ENCODE results near the gene CASKIN1. TPM values are rescaled to one million over a fixed set of nuclear protein-coding genes. Genes with fewer than 3 reads are reported as not detected.
A peak's percentile ranks its signal among the peaks of the same experiment; 100 is the strongest.

Gene CASKIN1
- total RNA-seq, 1 donor from 2014 or later: under 0.01 TPM

DNA sequence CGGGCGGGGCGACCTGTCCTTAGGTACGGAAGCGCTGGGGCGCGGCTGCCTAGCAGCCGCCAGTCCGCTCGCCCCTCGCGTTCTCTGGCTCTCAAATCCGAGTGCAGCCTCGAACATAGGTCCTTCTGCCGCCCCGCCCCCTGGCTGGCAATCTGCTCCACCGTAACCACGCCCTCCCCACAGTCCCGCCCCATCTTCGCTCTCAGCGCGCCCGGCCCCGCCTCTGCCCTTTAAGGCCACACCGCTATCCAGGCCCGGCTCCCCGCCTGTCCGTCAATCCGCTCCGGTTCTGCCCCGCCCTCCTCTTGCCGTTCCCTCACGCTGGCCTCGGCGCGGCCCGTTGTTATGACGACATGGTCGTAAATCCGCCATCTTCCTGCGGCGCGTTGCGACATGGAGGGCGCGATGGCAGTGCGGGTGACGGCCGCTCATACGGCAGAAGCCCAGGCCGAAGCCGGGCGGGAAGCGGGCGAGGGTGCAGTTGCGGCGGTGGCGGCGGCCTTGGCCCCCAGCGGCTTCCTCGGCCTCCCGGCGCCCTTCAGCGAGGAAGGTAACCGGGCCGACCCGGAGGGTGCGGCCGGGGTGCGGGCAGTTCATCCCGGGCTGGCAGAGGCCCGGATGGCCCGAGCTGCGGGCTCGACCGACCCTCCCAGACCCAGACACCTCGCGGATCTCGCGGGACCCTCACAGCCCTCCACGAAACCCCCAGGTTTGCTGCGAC, 27.0 kb upstream of the CASKIN1 start, which contains the start of gene E4F1:
E4F1 (plus strand) TSS at position 371 of the 721 bp plus-strand sequence; CDS start at position 394, 23 bp downstream.
- FAIRE-seq (no peak), DNase-seq (ENCODE audit: low read depth) (peak; percentile 96)
- H3K36me3 ChIP-seq (ENCODE audit: control insufficient read depth, insufficient read depth, low read length): peaks cover 4% of the 10 kb centered on the region
- TF ChIP-seq, protein P1, sequence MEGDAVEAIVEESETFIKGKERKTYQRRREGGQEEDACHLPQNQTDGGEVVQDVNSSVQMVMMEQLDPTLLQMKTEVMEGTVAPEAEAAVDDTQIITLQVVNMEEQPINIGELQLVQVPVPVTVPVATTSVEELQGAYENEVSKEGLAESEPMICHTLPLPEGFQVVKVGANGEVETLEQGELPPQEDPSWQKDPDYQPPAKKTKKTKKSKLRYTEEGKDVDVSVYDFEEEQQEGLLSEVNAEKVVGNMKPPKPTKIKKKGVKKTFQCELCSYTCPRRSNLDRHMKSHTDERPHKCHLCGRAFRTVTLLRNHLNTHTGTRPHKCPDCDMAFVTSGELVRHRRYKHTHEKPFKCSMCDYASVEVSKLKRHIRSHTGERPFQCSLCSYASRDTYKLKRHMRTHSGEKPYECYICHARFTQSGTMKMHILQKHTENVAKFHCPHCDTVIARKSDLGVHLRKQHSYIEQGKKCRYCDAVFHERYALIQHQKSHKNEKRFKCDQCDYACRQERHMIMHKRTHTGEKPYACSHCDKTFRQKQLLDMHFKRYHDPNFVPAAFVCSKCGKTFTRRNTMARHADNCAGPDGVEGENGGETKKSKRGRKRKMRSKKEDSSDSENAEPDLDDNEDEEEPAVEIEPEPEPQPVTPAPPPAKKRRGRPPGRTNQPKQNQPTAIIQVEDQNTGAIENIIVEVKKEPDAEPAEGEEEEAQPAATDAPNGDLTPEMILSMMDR (IDR thresholded peaks at IDR 0.05; ENCODE audit: insufficient read depth, low read length, severe bottlenecking): no peak
- peak within 1 kb of the TSS; percentile 95 for H3K4me3 ChIP-seq (ENCODE audit: low read depth, low read length)
- no peaks in the 10 kb centered on the region for H3K27me3 ChIP-seq (ENCODE audit: control insufficient read depth, insufficient read depth, low read length)

DNA sequence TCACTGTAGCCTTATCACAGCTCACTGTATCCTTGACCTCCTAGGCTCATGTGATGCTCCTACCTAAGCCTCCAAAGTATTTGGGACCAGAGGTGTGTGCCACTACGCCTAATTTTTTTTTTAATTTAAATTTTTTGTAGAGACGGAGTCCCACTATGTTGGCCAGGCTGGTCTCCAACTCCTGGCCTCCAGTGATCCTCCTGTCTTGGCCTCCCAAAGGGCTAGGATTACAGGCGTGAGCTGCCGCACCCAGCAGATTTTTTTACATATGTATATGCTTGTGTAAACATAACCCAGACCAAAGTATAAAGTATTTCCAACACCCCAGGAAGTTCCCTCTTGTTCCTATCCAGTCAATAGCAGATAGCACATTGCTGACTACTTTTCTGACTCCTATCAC, 19.9 kb upstream of the CASKIN1 start:
- H3K4me3 ChIP-seq (ENCODE audit: low read depth, low read length): no peak overlapping the region
- no peak for DNase-seq (ENCODE audit: low read depth)
- no peak for FAIRE-seq
- no peaks in the 10 kb centered on the region for H3K27me3 ChIP-seq (ENCODE audit: control insufficient read depth, insufficient read depth, low read length)
- H3K36me3 ChIP-seq (ENCODE audit: control insufficient read depth, insufficient read depth, low read length): peaks cover 3% of the 10 kb centered on the region
- TF ChIP-seq, protein P1 (IDR thresholded peaks at IDR 0.05; ENCODE audit: insufficient read depth, low read length, severe bottlenecking): no peak

DNA sequence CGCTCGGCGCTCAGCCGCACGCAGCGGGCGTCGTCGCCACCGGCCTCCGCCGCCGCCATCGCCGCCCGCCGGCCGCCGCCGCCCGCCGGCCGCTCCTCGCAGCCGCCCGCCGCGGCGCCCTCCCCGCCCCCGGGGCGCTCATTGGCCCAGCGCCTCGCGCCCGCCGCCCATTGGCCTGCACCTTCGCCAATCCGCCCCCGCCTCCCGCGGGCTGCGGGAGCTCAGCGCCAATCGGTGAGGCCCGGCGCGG, 18.2 kb upstream of the CASKIN1 start, which contains the start of gene PGP:
PGP (minus strand) TSS at position 122 of the 250 bp plus-strand sequence; CDS start at position 59, 63 bp downstream.
- Histone ChIP-seq H3K4me3 (ENCODE audit: low read depth, low read length) (peak within 1 kb of the TSS; percentile 75), H3K27me3 (ENCODE audit: control insufficient read depth, insufficient read depth, low read length) (no peaks in the 10 kb centered on the region), H3K36me3 (ENCODE audit: control insufficient read depth, insufficient read depth, low read length) (peaks cover 5% of the 10 kb centered on the region)
- DNase-seq (ENCODE audit: low read depth): no peak
- TF ChIP-seq, protein P1 (IDR thresholded peaks at IDR 0.05; ENCODE audit: insufficient read depth, low read length, severe bottlenecking): no peak
- FAIRE-seq: no peak

DNA sequence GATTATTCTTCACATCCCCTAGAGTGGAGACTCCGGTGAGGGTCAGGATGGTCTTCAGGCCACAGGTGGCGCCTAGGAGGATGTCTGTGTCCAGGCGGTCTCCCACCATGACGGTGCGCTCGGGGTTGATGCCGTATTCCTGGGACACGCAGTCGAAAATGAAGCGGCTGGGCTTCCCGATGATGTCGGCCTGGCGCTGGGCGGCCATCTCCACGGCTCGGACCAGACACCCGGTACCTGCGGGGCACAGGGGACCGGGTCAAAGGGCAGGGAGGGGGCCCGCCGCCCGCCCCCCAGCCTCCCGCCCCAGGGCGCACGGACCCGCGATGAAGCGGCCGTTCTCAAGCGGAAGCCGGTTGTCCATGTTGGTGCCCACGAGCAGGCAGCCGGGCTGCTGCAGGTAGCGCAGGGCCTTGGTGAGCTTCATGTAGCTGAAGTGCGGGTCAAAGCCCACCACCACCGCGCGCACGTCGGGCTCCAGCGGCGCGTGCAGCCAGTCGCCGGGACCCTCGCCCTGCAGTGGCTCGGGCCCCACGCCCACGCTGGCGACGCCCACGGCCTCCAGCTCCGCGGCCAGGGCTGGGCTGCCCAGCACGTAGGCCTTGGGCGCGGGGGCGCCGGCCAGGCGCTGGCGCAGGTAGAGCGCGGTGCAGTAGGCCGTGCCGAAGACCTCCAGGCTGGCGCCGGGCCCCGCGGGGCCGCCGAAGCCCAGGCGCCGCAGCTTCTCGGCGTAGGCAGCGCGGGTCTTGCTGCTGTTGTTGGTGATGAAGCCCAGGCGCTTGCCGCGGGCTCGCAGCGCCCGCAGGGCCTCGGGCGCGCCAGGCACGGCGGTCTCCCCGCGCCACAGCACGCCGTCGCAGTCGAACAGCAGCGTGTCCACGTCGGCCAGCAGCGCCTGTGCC, 17.7 kb upstream of the CASKIN1 start:
- DNase-seq (ENCODE audit: low read depth) (no peak), FAIRE-seq (no peak)
- Histone ChIP-seq H3K4me3 (ENCODE audit: low read depth, low read length) (peak overlapping the region; percentile 65), H3K36me3 (ENCODE audit: control insufficient read depth, insufficient read depth, low read length) (peaks cover 6% of the 10 kb centered on the region), H3K27me3 (ENCODE audit: control insufficient read depth, insufficient read depth, low read length) (no peaks in the 10 kb centered on the region)
- TF ChIP-seq, protein P1 (IDR thresholded peaks at IDR 0.05; ENCODE audit: insufficient read depth, low read length, severe bottlenecking): no peak

DNA sequence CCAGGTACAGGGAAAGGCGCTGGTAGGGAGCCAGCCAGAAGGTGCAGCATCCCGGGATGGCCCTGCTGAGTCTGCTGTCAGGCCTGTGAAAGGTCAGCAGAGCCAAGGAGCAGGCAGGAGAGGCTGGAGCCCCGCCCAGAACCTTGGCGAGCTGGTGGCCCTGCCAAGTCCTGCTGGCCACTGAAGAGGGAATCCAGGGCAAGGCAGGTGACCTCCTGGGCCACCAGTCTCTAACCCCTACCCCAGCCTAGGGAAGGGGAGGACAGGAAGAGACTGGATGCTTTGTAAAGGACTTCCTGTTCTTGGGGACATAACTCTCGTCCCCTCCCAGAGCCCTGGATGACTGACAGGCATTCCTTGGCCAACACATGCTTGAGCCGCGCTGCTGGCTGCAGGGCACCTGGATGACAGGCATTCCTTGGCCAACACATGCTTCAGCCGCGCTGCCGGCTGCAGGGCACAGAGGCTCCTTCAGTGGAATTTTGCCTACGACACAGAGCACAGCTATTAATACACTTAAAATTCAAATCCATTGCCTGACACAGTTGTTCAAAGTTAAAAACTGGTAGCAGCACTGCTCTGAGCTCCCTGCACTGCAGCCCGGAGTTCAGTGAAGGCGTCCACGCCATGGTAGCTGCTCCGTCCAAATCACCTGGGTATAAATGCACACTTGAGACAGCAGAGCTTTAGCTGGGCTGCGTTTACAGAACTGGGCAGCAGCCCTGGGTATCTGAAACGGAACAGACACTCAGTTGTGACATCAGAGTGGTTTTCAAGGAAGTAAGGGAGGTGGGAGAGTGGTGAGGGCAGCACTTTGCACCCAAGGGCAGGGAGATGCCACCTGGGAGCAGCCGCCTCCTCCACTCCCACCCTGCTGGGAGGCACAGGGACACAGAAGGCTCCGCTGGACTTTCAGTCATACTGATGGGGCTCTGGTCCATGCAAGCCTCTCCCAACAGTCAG, 16.2 kb upstream of the CASKIN1 start:
- peak overlapping the region; percentile 65 for H3K4me3 ChIP-seq (ENCODE audit: low read depth, low read length)
- DNase-seq (ENCODE audit: low read depth): peak; percentile 22
- peaks cover 14% of the 10 kb centered on the region for H3K36me3 ChIP-seq (ENCODE audit: control insufficient read depth, insufficient read depth, low read length)
- FAIRE-seq: no peak
- TF ChIP-seq, protein P1 (IDR thresholded peaks at IDR 0.05; ENCODE audit: insufficient read depth, low read length, severe bottlenecking): no peak
- H3K27me3 ChIP-seq (ENCODE audit: control insufficient read depth, insufficient read depth, low read length): no peaks in the 10 kb centered on the region

Measured in bronchial epithelial cell (primary cell).